ENCODE results near the gene CHST9.
"Not testable (repeated sequence)": the region's sequence is repeated elsewhere in the genome, so short reads cannot be mapped to it uniquely, and the experiment has no call there.

Gene CHST9

GRCh38 chr18:26930630-26931029, 254.5 kb downstream of the CHST9 start:
- DNase-seq (ENCODE audit: low read depth in 2 of 2) = no peak

GRCh38 chr18:26928670-26929313, 256.3 kb downstream of the CHST9 start:
- no peak for DNase-seq (ENCODE audit: low read depth in 2 of 2)

GRCh38 chr18:26927822-26928221, 257.3 kb downstream of the CHST9 start:
- not testable (repeated sequence) for DNase-seq (ENCODE audit: low read depth in 2 of 2)

- DNase-seq (ENCODE audit: low read depth in 2 of 2) = no peak
These were observed 258.9 kb downstream of the CHST9 start for GRCh38 chr18:26926066-26926675.

- no peak for DNase-seq (ENCODE audit: low read depth in 2 of 2)
These were observed 259.8 kb downstream of the CHST9 start for GRCh38 chr18:26925313-26925712.

GRCh38 chr18:26922313-26922712, 262.8 kb downstream of the CHST9 start:
- no peak for DNase-seq (ENCODE audit: low read depth in 2 of 2)

- DNase-seq (ENCODE audit: low read depth in 2 of 2) = no peak
These were observed 264.5 kb downstream of the CHST9 start for GRCh38 chr18:26920644-26921043.

GRCh38 chr18:26919627-26920026, 265.5 kb downstream of the CHST9 start:
- no peak for DNase-seq (ENCODE audit: low read depth in 2 of 2)

- DNase-seq (ENCODE audit: low read depth in 2 of 2) = no peak
These were observed 265.9 kb downstream of the CHST9 start for GRCh38 chr18:26919201-26919600.

- DNase-seq (ENCODE audit: low read depth in 2 of 2) = no peak
These were observed 273.3 kb downstream of the CHST9 start for GRCh38 chr18:26911840-26912239.

GRCh38 chr18:26909599-26910290, 275.4 kb downstream of the CHST9 start:
- no peak for DNase-seq (ENCODE audit: low read depth in 2 of 2)

- no peak for DNase-seq (ENCODE audit: low read depth in 2 of 2)
These were observed 276.2 kb downstream of the CHST9 start for GRCh38 chr18:26908906-26909305.

GRCh38 chr18:26902291-26902690, 282.8 kb downstream of the CHST9 start:
- DNase-seq (ENCODE audit: low read depth in 2 of 2) = no peak

GRCh38 chr18:26901020-26901419, 284.1 kb downstream of the CHST9 start:
- no peak for DNase-seq (ENCODE audit: low read depth in 2 of 2)

GRCh38 chr18:26894426-26894825, 290.7 kb downstream of the CHST9 start:
- DNase-seq (ENCODE audit: low read depth in 2 of 2) = no peak

- DNase-seq (ENCODE audit: low read depth in 2 of 2) = no peak
These were observed 291.1 kb downstream of the CHST9 start for GRCh38 chr18:26893996-26894395.

GRCh38 chr18:26888259-26888658, 296.8 kb downstream of the CHST9 start:
- DNase-seq (ENCODE audit: low read depth in 2 of 2) = no peak

GRCh38 chr18:26875040-26875654, 310.0 kb downstream of the CHST9 start:
- DNase-seq (ENCODE audit: low read depth in 2 of 2) = no peak

GRCh38 chr18:26874283-26874682, 310.8 kb downstream of the CHST9 start:
- DNase-seq (ENCODE audit: low read depth in 2 of 2) = no peak

- no peak for DNase-seq (ENCODE audit: low read depth in 2 of 2)
These were observed 315.5 kb downstream of the CHST9 start for GRCh38 chr18:26869640-26870039.

- DNase-seq (ENCODE audit: low read depth in 2 of 2) = no peak
These were observed 316.0 kb downstream of the CHST9 start for GRCh38 chr18:26868968-26869586.

GRCh38 chr18:26867471-26867870, 317.6 kb downstream of the CHST9 start:
- DNase-seq (ENCODE audit: low read depth in 2 of 2) = no peak

All from stimulated activated CD4-positive, alpha-beta T cell treated with anti-CD3 and anti-CD28 coated beads, Interleukin-15, amount 100 ng/mL, for 48 hours (primary cell).